Left kidney (tissue), 8 donors: ENCODE results near the gene CXCR5. TPM values are rescaled to one million over a fixed set of nuclear protein-coding genes. Genes with fewer than 3 reads are reported as not detected.
"Not testable (repeated sequence)": the region's sequence is repeated elsewhere in the genome, so short reads cannot be mapped to it uniquely, and the experiment has no call there.

Experiments
- DNase-seq: peaks from one replicate; pipeline ENCODE4 v3.0.0-alpha.2; 2013
- long read RNA-seq, 8 donors: transcript quantifications; one replicate each; lab custom pipeline, GENCODE V29; 2026
- polyA plus RNA-seq: library from polyadenylated mRNA; unstranded; fragments of 120-200 nt; gene quantifications from one replicate; pipeline ENCODE4 v1.2.1, GENCODE V29; 2013; ENCODE audit not compliant: insufficient read length

The CXCR5 gene, protein sequence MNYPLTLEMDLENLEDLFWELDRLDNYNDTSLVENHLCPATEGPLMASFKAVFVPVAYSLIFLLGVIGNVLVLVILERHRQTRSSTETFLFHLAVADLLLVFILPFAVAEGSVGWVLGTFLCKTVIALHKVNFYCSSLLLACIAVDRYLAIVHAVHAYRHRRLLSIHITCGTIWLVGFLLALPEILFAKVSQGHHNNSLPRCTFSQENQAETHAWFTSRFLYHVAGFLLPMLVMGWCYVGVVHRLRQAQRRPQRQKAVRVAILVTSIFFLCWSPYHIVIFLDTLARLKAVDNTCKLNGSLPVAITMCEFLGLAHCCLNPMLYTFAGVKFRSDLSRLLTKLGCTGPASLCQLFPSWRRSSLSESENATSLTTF
- polyA plus RNA-seq: not detected
- long read RNA-seq, donor 1, partial matches to known transcripts: 82 of 98 reads
- long read RNA-seq, donor 1, other reads (novel, unspliced or antisense): 16 of 98 reads
- long read RNA-seq, donor 2: 0 reads
- long read RNA-seq, donor 3, partial matches to known transcripts: 27 of 27 reads
- long read RNA-seq, donor 3, other reads (novel, unspliced or antisense): 0 of 27 reads
- long read RNA-seq, donor 4: 0 reads
- long read RNA-seq, donor 5, partial matches to known transcripts: 25 of 25 reads
- long read RNA-seq, donor 5, other reads (novel, unspliced or antisense): 0 of 25 reads
- long read RNA-seq, donor 6: 0 reads
- long read RNA-seq, donor 7, partial matches to known transcripts: 25 of 40 reads
- long read RNA-seq, donor 7, other reads (novel, unspliced or antisense): 15 of 40 reads
- long read RNA-seq, donor 8, partial matches to known transcripts: 14 of 14 reads
- long read RNA-seq, donor 8, other reads (novel, unspliced or antisense): 0 of 14 reads

GRCh38 chr11:118883368-118884071 lies at the start of gene CXCR5:
Gene CXCR5, plus strand, starts transcription at chr11:118883892. Its CDS starts 50 bp downstream, at chr11:118883942.
- no peak for DNase-seq

DNA sequence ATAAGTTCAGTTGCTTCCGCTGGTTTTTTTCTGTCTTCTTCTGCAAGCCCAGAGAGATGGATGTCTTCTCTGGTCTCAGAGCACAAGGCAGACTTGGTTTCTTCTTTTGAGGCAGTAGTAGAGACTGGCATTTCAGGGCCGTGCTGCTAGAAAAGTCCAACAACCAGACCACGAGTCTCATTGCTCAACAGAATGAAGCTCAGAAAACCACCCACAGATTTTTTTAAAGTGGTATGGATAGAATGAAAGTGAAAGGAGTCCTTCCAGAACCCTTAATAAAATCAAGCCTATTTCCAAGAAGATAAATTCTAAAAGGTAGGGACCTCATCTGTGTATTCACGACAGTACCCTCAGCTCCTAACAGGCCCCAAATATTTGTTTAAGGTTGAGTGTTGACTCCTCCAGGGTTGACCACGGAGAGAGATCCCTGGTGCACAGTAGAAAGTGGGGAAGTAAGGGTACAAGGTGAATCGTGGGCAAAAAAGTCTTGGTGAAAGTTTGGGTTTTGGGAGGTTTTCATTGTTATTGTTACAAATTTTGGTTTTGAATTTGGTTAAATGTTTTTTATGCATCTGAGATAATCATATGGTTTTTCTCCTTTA lies 49.2 kb upstream of the CXCR5 start:
- DNase-seq: no peak

GRCh38 chr11:118837868-118838267 lies 45.8 kb upstream of the CXCR5 start:
- no peak for DNase-seq

DNA sequence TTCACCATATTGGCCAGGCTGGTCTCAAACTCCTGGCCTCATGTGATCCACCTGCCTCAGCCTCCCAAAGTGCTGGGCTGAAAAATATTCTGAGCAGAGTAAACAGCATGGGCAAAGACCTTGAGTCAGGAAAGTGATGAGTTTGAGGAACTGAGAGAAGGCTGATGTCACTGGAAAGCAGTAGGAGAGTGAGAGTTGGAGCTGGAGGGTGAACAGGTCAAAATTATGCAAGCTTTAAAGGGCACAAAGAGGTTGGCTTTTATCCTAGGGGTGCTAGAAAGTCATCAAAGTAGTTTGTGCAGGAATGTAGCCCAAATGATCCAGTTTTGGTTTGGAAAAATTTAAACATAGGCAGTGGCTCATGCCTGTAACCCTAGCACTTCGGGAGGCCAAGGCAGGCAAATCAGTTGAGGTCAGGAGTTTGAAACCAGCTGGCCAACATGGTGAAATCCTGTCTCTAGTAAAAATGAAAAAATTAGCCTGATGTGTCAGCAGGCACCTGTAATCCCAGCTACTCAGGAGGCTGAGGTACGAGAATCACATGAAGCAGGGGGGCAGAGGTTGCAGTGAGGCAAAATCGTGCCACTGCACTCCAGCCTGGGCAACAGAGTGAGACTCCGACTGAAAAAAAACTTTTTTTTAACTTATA lies 44.7 kb upstream of the CXCR5 start:
- DNase-seq: no peak

DNA sequence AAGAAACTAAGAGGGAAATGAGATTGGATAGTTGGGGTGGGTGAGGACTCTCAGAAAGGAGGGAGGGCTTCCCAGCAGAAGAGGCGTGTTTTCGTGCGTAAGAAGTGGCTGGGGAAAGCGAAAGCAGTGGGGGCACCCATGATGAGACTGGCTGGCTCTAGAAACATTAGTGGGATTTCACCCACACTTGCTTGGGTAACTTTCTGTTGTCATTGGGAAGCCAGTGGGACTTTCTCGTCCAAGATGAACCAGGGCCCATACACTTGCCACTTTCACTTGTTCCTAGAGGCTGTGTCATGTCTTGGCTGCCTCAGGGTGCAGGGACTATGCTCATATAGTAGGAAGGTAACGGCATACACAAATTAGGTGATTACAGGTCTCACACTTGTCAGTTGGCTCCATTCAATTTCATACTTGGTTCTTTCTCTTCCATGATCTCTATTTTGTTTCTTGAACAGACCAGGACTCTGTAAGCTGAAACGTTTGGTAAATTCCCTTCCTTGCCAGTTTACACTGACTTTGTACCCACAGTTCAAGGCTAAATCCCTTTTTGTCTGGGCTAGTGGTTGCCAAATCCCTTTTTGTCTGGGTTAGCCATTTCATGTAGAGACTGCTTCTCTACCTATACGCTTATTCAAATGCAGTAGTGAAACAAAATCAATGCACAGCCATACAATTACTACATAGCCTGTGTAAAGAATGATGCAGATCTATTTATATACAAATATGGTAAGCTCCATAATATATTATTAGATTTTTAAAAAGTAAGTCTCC lies 42.0 kb upstream of the CXCR5 start:
- no peak for DNase-seq

GRCh38 chr11:118842369-118842768 lies 41.3 kb upstream of the CXCR5 start:
- DNase-seq: no peak

DNA sequence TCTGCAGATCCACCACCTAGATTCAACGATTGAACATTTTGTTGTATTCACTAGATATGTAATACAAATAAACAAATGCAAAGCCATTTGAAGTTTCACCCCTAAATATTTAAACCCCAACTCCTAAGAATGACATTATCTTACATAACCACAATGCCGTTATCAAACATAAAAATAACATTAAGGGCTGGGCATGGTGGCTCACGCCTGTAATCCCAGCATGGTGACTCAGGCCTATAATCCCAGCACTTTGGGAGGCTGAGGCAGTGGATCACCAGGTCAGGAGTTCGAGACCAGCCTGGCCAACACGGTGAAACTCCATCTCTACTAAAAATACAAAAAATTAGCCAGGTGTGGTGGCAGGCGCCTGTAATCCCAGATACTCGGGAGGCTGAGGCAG lies 40.8 kb upstream of the CXCR5 start:
- not testable (repeated sequence) for DNase-seq

GRCh38 chr11:118843565-118843964 lies 40.1 kb upstream of the CXCR5 start:
- DNase-seq: no peak

DNA sequence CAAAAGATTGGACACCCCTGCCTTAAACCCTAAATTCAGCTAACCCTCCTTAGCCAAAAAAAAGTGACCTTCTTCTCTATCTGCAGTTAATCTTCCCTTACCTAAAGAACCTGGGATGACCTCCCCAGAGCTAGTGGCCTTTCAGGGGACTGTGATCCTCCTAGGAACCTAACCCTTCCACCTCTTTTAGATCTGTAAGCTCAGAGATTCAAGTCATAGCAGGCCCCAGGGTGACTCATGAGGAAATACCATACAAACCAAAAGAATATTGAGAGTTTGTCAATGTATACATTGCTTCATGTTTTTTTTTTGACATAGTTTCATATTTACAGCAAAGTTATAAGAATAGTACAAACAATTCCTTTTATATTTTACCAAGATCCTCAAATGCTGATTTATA lies 38.3 kb upstream of the CXCR5 start:
- no peak for DNase-seq

- DNase-seq: no peak
These were observed 37.3 kb upstream of the CXCR5 start for GRCh38 chr11:118846181-118846935.

- no peak for DNase-seq
These were observed 33.9 kb upstream of the CXCR5 start for GRCh38 chr11:118849825-118850224.

- no peak for DNase-seq
These were observed 31.7 kb upstream of the CXCR5 start for GRCh38 chr11:118851970-118852369.

DNA sequence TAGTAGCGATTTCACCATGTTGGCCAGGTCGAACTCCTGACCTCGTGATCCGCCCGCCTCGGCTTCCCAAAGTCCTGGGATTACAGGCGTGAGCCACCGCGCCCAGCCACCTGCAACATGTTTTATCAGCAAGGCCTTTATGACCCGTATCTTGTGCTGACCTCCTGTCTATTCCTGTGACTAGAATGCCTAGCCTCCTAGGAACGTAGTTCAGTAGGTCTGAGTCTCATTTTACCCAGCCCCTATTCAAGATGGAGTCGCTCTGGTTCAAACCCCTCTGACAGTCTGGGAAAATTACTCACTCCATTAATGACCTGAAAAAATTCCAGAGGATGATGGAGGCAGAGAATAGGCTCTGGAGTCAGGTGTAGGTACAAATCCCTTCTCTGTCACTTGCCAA lies 30.0 kb upstream of the CXCR5 start:
- no peak for DNase-seq

DNA sequence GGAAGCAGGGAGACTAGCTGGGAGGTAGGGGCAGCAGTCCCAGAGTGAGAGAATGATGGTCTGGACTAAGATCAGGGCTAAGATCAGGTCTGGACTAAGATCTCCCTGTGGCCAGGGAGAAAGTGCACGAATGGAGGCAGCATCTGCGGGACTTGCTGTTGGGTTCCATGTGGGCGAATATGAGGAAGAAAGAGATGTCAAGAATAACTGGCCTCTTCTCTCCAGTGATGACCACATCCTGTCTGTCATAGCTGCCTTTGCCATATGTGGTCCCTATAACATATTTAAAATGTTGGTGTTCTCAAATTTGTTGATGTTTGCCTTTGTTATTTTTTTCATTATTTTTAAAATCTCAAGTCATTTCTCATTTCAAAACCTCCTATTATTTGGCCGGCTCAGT lies 27.4 kb upstream of the CXCR5 start:
- no peak for DNase-seq

- no peak for DNase-seq
These were observed 26.3 kb upstream of the CXCR5 start for GRCh38 chr11:118857385-118857784.

DNA sequence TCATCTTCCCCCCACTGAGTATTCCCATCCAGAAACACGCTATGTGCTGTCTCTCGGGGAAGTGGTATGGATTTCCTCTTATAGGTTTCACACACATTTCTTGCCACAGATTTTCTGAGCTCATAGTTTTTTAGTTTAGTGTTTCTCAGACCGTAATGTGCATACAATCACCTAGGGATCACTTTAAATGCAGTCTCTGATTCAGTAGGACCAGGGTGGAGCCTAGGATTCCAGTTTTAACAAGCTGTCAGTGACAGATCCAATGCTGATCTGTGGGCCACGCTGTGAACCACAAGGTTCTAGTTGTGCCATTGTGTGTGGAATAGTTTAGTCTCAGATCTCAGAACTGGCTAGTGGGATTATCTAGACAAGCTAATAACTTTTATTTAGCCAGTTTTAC lies 23.7 kb upstream of the CXCR5 start:
- no peak for DNase-seq

- DNase-seq: no peak
These were observed 15.0 kb upstream of the CXCR5 start for GRCh38 chr11:118868659-118869058.

DNA sequence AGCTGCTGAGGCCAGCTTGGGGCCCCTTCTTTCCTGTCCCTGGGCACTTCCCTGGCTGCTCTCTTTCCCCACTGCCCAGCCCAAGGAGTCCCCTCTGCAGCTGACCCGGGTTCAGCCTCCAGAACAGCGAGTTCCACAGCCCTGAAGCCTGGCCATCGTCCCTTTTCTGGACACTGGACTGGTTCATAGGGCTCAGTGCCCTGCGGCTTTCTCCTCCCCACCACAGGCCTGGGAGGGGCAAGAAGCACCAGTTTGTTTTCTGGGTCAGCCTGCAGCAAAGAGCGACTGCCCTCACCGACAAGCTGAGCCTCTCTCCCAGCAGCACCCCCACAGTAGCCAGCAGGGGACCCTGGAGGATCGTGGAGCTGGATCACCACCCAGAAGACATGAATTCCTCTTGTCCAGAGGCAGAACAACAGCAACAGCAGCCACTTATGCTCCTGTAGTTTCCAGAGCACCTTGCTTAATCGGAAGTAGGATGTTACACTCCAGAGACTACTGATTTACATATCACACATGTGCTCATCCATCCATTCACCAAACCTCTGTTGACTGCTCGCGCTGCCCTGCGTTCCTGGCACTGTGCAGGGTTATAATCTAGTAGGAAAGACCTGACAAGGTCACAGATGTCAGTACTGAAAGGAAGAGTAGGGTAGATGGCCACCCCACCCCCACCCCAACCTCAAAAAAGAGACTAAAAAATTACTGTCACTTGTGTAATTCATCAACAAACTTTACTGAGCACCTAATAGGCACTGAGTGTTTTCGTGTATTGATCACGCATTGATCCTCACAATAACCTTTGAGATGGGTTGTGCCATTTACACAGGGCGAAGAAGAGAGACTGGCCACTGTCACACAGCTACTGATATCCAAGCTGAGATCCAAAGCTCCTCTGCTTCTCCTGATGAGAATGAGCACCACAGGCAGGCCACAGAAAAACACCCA lies 13.0 kb upstream of the CXCR5 start:
- DNase-seq: peak; percentile 56

- no peak for DNase-seq
These were observed 11.3 kb upstream of the CXCR5 start for GRCh38 chr11:118872403-118872821.
